Aorta (tissue), 5 donors: Measurements from ENCODE around the gene TTC33. TPM values are rescaled to one million over a fixed set of nuclear protein-coding genes. Genes with fewer than 3 reads are reported as not detected.

ENCODE experiments used
- ATAC-seq: fragments of 200-7000 bp; cut with Tn5 transposase; one replicate; pipeline ENCODE4 v1.9.1; 2022; ENCODE audit warnings: moderate library complexity; ENCODE audit not compliant: low FRiP score
- DNase-seq, 2 donors: peaks; one replicate each; pipeline ENCODE4 v3.0.0-alpha.2; 2020
- H3K27ac ChIP-seq, 2 donors: one replicate each; pipeline ENCODE4 v1.5.1; 2013; ENCODE audit warnings: low read length in 2 of 2, mild to moderate bottlenecking in 2 of 2, moderate library complexity in 2 of 2, control low read depth in 1 of 2, inconsistent platforms in 1 of 2, low read depth in 1 of 2
- H3K27me3 ChIP-seq, 2 donors: one replicate each; pipeline ENCODE4 v1.6.1; 2013; ENCODE audit warnings: control low read depth in 1 of 2, low read length in 1 of 2, mild to moderate bottlenecking in 1 of 2, moderate library complexity in 1 of 2; ENCODE audit not compliant: insufficient read depth in 2 of 2, control insufficient read depth in 1 of 2
- H3K36me3 ChIP-seq, 2 donors: one replicate each; pipeline ENCODE4 v1.6.1; 2013; ENCODE audit warnings: control low read depth in 1 of 2, low read length in 1 of 2, mild to moderate bottlenecking in 1 of 2; ENCODE audit not compliant: insufficient read depth in 2 of 2, control insufficient read depth in 1 of 2
- H3K4me1 ChIP-seq, 2 donors: one replicate each; pipeline ENCODE4 v1.6.1; 2013; ENCODE audit warnings: low read length in 2 of 2, control low read depth in 1 of 2, mild to moderate bottlenecking in 1 of 2, moderate library complexity in 1 of 2; ENCODE audit not compliant: insufficient read depth in 2 of 2, control insufficient read depth in 1 of 2
- H3K4me3 ChIP-seq, 2 donors: one replicate each; pipeline ENCODE4 v1.5.1; 2013; ENCODE audit warnings: low read length in 2 of 2, control low read depth in 1 of 2, mild to moderate bottlenecking in 1 of 2
- H3K9me3 ChIP-seq: one replicate; pipeline ENCODE4 v1.6.1; 2013; ENCODE audit warnings: mild to moderate bottlenecking, low read length; ENCODE audit not compliant: control insufficient read depth
- WGBS, 2 donors: extraction: QIAGEN DNeasy Blood & Tissue Kit; methylation state at CpG; one replicate each; pipeline ENCODE4 v1.1.7; 2013; 5-methylcytosine and 5-hydroxymethylcytosine counted together
- intact Hi-C, 2 donors: fragments of 100-400 bp; cut with DNase I; formaldehyde crosslinking; loops; one replicate each; pipeline versions ENCODE4 v1.14.2 to v1.15.0; 2022
- polyA plus RNA-seq, 2 donors: library from polyadenylated mRNA; stranded (reverse); fragments of 200-250 nt; gene quantifications; one replicate each; pipeline ENCODE4 v1.2.3, GENCODE V29; 2013
- total RNA-seq, 2 donors: library from RNA; stranded (reverse); fragmentation: NEBNext Ultra II Directional; extraction: Animal tissue kit (Norgen Biotek cat#: 25700); gene quantifications; one replicate each; pipeline ENCODE4 v1.2.1, GENCODE V29; 2021
- donor health status: healthy with polysubstance abuse.
- donor health status: Bipolar disorder and iron deficiency.
- donor health status: DM: no; HTN: no; CAD: no.
- donor health status: DM: no; HTN: no; CAD: no.
- donor health status: DM: yes; HTN: yes; CAD: no.

TTC33 gene
- total and polyA plus RNA-seq, 4 donors: 11.9 to 19.4 (median 15.8) TPM

DNA sequence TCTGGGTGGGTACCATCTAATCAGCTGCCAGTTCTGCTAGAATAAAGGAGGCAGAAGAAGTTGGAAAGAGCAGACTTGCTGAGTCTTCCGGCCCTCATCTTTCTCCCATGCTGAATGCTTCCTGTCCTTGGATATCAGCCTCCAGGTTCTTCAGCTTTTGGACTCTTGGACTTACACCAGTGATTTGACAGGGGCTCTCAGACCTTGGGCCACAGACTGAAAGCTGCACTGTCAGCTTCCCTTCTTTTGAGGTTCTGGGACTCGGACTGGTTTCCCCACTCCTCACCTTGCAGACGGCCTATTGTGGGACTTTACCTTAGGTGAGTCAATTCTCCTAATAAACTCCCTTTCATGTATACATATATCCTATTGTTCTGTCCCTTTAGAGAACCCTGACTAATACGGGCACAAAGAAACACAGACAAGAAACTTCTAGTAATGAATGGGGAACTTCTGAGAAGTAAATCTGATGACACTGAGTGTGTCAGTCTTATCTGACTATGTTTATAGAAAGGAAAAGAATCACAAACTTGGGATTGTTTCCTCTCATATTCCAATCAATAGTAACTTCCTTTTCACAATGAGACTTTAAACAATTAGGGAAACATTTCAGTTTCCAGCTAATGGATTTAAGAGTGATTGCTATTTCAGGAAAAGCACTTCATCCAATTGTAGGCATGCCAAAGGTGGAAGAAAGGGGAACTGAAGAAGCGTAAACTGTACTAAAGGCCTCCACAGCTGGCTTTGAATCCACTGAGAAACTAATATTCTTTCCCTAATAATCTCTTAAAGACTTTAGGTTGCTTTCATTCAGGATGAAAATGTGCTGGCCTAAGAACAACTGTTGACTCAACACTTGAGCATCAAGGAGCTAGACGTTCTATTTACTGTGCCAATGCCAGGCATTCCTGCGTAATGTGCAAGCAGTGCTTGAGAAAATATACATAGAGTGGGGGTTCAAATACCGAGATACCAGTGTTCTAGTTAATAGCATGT is 204.0 kb downstream of the TTC33 start:
- Histone ChIP-seq H3K9me3 (no peaks in the 10 kb centered on the region), H3K4me1 (no peaks in the 10 kb centered on the region), H3K27ac (no peak overlapping the region), H3K36me3 (no peaks in the 10 kb centered on the region), H3K4me3 (no peak overlapping the region), H3K27me3 (no peaks in the 10 kb centered on the region)
- ATAC-seq (no peak), DNase-seq (no peak)
- 53 to 55% methylated on average over 8 of the region's 8 CpGs for WGBS, 2 donors
- intact Hi-C loops: no loop called here

DNA sequence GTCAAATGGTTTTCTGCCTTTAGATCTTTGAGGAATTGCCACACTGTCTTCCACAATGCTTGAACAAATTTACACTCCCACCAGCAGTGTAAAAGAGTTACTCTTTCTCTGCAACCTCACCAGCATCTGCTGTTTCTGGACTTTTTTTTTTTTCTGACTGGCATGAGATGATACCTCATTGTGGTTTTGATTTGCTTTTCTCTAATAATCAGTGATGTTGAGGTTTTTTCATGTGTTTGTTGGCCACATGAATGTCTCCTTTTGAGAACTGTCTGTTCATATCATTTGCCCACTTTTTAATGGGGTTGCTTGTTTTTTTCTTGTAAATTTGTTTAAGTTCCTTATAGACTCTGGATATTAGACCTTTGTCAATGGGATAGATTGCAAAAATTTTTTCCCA is 205.3 kb downstream of the TTC33 start:
- no peak overlapping the region for H3K4me3 ChIP-seq
- ATAC-seq: no peak
- intact Hi-C loops: no loop called here
- H3K36me3 ChIP-seq: no peaks in the 10 kb centered on the region
- H3K27ac ChIP-seq: no peak overlapping the region
- no peaks in the 10 kb centered on the region for H3K27me3 ChIP-seq
- no peaks in the 10 kb centered on the region for H3K9me3 ChIP-seq
- DNase-seq: no peak
- H3K4me1 ChIP-seq: no peaks in the 10 kb centered on the region

DNA sequence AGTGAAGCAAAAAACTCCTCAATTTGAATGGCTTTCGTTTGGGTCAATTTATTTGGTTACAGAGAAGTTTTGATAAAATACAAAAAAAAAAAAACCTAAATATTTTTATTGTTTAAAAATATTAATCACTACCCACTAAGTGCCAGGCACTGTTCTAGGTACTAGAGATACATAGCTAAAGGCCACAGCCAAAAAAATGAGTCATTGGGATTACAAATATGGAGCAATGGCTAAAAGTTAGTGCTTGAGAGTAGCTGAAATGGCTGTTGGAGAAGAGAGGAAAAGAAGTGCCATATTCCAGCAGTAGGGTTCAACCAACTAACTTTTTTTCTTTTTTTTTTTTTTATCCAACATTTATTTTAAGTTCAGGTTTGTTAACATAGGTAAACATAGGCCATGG is 206.1 kb downstream of the TTC33 start:
- intact Hi-C loops: no loop called here
- 0 to 43% methylated on average over 1 of the region's 1 CpG for WGBS, 2 donors
- no peak for ATAC-seq

GRCh38 chr5:40547994-40548575 is 207.7 kb downstream of the TTC33 start:
- no peak overlapping the region for H3K4me3 ChIP-seq
- no peaks in the 10 kb centered on the region for H3K36me3 ChIP-seq
- no peak for ATAC-seq
- H3K27me3 ChIP-seq: no peaks in the 10 kb centered on the region
- WGBS, 2 donors: 50 to 61% methylated on average over 3 of the region's 3 CpGs
- intact Hi-C loops: no loop called here
- no peak for DNase-seq
- H3K27ac ChIP-seq: no peak overlapping the region
- no peaks in the 10 kb centered on the region for H3K9me3 ChIP-seq
- no peaks in the 10 kb centered on the region for H3K4me1 ChIP-seq

More for the DNA sequence above, 206.1 kb downstream of the TTC33 start:
- no peaks in the 10 kb centered on the region for H3K9me3 ChIP-seq
- H3K36me3 ChIP-seq: no peaks in the 10 kb centered on the region
- H3K27me3 ChIP-seq: no peaks in the 10 kb centered on the region
- H3K4me3 ChIP-seq: no peak overlapping the region
- H3K4me1 ChIP-seq: no peaks in the 10 kb centered on the region
- no peak overlapping the region for H3K27ac ChIP-seq
- DNase-seq: no peak

DNA sequence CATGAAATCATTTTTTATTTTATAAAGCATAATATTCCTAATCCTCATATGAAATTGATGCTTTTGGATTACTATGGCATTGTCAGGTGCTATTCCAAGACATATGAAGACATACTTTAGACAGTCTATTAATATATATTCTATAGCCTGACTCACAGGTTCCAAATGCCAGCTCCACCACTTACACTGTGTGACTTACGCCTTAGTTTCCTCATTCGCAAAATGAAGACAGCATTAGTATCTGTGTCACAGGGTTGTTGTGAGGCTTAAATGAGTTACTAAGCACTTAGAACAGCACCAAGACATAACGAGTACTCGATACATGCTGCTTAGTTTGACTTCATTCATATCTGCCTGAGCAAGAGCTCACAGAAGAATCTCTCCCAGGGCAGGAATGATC is 208.2 kb downstream of the TTC33 start:
- DNase-seq: no peak
- no peaks in the 10 kb centered on the region for H3K36me3 ChIP-seq
- H3K27me3 ChIP-seq: no peaks in the 10 kb centered on the region
- no peaks in the 10 kb centered on the region for H3K9me3 ChIP-seq
- ATAC-seq: no peak
- WGBS, 2 donors: 94 to 95% methylated on average over 4 of the region's 4 CpGs
- H3K4me3 ChIP-seq: no peak overlapping the region
- intact Hi-C loops: no loop called here
- H3K27ac ChIP-seq: no peak overlapping the region
- H3K4me1 ChIP-seq: no peaks in the 10 kb centered on the region

DNA sequence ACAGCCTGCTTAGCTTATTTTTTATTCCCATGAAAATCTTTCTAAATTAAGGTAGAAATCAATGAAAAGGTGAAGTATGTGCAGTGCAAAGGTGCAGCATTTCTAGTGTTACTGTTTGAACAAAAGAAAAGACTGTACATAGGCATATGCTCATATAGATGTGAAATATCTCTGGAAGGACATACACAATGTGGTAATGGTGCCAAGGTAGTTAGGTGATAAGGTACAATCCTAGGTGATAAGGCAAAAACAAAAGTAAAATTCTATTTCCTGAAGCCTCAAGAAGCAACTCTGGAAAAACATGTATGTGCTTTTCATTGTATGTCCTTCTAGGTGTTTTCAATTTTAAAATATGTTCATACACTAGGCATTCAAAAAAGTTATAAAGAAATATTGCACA is 215.5 kb downstream of the TTC33 start:
- no peak for ATAC-seq
- Histone ChIP-seq H3K4me1 (no peaks in the 10 kb centered on the region), H3K27ac (no peak overlapping the region), H3K27me3 (no peaks in the 10 kb centered on the region), H3K36me3 (no peaks in the 10 kb centered on the region), H3K9me3 (no peaks in the 10 kb centered on the region), H3K4me3 (no peak overlapping the region)
- DNase-seq: no peak
- intact Hi-C loops: no loop called here

- no peaks in the 10 kb centered on the region for H3K36me3 ChIP-seq
- no peak overlapping the region for H3K4me3 ChIP-seq
- DNase-seq (no peak), ATAC-seq (no peak)
- WGBS, 2 donors: 65 to 86% methylated on average over 1 of the region's 1 CpG
- no peaks in the 10 kb centered on the region for H3K9me3 ChIP-seq
- H3K4me1 ChIP-seq: no peaks in the 10 kb centered on the region
- intact Hi-C loops: no loop called here
- no peaks in the 10 kb centered on the region for H3K27me3 ChIP-seq
- H3K27ac ChIP-seq: no peak overlapping the region
Observed at GRCh38 chr5:40524677-40525076, 231.1 kb downstream of the TTC33 start.

GRCh38 chr5:40521925-40522324 is 233.8 kb downstream of the TTC33 start:
- H3K4me3 ChIP-seq: no peak overlapping the region
- no peaks in the 10 kb centered on the region for H3K27me3 ChIP-seq
- intact Hi-C loops: no loop called here
- no peaks in the 10 kb centered on the region for H3K9me3 ChIP-seq
- H3K27ac ChIP-seq: no peak overlapping the region
- no peaks in the 10 kb centered on the region for H3K36me3 ChIP-seq
- DNase-seq: no peak
- no peak for ATAC-seq
- no peaks in the 10 kb centered on the region for H3K4me1 ChIP-seq
